Stimulated activated naive CD8-positive, alpha-beta T cell treated with anti-CD3 and anti-CD28 coated beads, Interleukin-15, amount 100 ng/mL, for 72 hours (primary cell): ENCODE measurements around the gene PTH2.

Experiments
- ATAC-seq: fragments of 150-1000 bp; cut with Tn5 transposase; 2 replicates; pipeline ENCODE4 v1.10.0; 2021; ENCODE audit warnings: mild to moderate bottlenecking, moderate library complexity
- DNase-seq, 2 donors: peaks; one replicate each; pipeline ENCODE4 v3.0.0; 2021 to 2022
- H3K27ac Mint-ChIP-seq, 2 donors: one replicate each; pipeline ENCODE4 v1.8.0; 2022; ENCODE audit warnings: mild to moderate bottlenecking in 2 of 2, mixed read lengths in 2 of 2, moderate library complexity in 2 of 2
- H3K27me3 Mint-ChIP-seq: one replicate; pipeline ENCODE4 v1.8.0; 2022; ENCODE audit warnings: mixed read lengths
- H3K4me1 Mint-ChIP-seq: one replicate; pipeline ENCODE4 v1.8.0; 2022; ENCODE audit warnings: mild to moderate bottlenecking, mixed read lengths
- H3K4me3 Mint-ChIP-seq, 2 donors: one replicate each; pipeline ENCODE4 v1.8.0; 2022; ENCODE audit warnings: mild to moderate bottlenecking in 2 of 2, mixed read lengths in 2 of 2, moderate library complexity in 1 of 2
- H3K9me3 Mint-ChIP-seq, 2 donors: one replicate each; pipeline ENCODE4 v1.8.0; 2022; ENCODE audit warnings: mixed read lengths in 2 of 2

PTH2 gene

DNA sequence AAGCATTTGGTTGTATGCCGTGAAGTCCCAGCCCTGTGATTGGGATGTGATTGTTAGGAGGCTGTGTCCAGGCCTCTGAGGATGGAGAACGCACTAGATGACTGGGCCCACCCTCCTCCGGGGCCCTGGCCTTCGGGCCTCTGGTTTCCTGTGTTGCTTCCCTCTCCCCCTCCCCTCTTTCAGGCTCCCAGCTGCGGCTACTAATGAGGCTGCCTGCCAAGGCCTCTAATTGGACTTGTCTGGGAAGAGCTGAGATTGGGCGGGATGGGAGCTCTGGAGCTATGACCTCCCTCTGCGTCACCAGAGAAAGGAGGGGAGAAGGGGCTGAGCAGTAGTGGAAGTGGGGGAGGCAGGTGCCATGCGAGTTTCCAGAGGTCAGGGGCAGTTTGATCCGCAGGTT, 9.9 kb downstream of the PTH2 start:
- DNase-seq, result no peak

DNA sequence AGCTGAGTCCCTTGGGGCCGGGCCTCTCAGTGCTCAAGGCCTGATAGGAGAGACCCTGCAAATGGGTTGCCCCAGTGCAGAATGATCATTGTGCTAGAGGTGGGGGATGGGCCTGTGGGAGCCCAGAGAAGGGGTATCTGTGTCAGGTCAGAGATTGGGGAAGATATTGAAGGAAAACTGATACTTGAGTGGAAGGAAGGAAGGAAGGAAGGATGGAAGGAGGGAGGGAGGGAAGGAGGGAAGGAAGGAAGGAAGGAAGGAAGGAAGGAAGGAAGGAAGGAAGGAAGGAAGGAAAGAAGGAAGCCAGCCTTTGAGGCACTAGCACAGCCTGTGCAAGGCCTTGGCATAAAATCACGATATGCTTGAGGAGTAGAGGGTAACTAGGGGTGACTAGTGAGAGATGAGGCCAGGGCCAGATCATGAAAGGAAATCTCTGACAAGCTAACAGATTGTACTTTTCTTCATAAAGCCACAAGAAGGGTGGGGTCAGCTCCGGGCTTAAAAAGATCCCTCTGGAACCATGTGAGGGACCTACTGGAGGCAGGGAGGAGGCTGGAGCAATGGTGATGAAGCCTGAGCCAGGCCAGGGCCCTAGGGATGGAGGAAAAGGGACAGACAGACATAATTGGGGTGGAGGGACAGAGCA, 11.4 kb downstream of the PTH2 start:
- Mint-ChIP-seq H3K4me3 (no peak overlapping the region), H3K4me1 (peaks cover 46% of the 10 kb centered on the region), H3K9me3 (no peaks in the 10 kb centered on the region), H3K27me3 (peaks cover 3% of the 10 kb centered on the region), H3K27ac (peak overlapping the region in 1 of 2 donors; percentile 16)
- no peak for ATAC-seq
- DNase-seq, result no peak

More for the DNA sequence above, 9.9 kb downstream of the PTH2 start:
- Mint-ChIP-seq H3K27ac (no peak overlapping the region), H3K27me3 (peaks cover 18% of the 10 kb centered on the region), H3K4me1 (peaks cover 36% of the 10 kb centered on the region), H3K4me3 (no peak overlapping the region), H3K9me3 (no peaks in the 10 kb centered on the region)
- no peak for ATAC-seq

DNA sequence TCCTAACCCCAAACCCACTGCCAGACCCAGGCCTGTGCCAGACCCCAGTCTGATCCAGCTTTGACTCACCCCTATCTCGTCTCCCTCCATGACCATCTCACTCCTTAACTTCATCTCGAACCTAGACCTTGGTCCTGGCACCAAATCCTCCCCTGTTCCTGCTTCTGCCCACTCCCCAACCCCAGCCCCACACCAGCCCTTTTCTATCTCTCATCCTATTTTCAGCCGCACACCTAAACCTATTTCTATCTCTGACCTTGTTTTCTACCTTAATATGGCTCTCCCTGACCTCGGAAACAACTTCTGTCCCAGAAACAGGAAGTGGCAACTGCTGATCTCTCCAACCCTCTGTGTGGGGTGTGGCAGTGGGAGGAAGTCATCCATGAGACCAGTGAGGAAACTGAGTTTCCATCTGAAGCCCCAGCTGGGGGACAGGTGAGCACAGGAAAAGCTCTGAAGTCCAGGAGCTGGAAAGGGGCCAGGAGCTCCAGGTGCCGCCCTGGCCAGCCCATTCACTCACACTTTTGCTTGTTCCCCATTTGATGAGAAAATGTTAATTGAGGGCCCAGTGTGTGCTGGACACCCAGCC, 13.7 kb downstream of the PTH2 start:
- Mint-ChIP-seq H3K4me3 (peak overlapping the region; percentile 58), H3K4me1 (peaks cover 46% of the 10 kb centered on the region), H3K27me3 (no peaks in the 10 kb centered on the region), H3K9me3 (no peaks in the 10 kb centered on the region), H3K27ac (peak overlapping the region; percentile 62 to 92)
- peak; percentile 75 for ATAC-seq
- no peak for DNase-seq

DNA sequence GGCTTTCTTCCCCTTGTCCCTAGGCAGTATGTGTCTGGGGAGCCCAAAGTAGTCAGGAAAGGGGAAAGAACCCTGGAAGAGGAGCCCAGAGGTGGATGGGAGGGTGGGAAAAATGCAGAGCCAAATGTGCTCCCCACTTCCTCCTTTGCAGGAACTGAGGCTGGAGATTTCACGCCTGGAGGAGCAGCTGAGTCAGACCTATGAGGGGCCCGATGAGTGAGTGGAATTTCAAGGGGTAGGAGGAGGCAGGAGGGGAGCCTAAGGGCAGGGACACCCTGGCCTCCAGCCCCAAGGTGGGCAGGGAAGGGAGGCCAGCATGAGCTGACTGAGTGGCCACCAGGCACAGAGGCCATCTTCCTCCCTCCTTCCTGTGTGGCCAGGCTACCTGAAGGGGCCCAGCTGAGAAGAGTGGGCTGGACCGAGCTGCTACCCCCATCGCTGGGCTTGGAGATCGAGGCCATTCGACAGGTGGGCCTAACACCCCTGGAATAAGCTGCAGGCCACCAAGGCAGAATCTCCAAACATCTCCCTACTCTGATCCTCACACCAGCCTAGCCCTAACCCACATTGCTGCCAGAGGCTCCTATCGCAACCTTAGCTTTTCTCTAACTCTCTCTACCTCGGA, 14.3 kb downstream of the PTH2 start:
- Mint-ChIP-seq H3K9me3 (no peaks in the 10 kb centered on the region), H3K27ac (peak overlapping the region; percentile 90 to 92), H3K4me1 (peaks cover 49% of the 10 kb centered on the region), H3K27me3 (no peaks in the 10 kb centered on the region), H3K4me3 (peak overlapping the region; percentile 58)
- DNase-seq, result no peak
- no peak for ATAC-seq

DNA sequence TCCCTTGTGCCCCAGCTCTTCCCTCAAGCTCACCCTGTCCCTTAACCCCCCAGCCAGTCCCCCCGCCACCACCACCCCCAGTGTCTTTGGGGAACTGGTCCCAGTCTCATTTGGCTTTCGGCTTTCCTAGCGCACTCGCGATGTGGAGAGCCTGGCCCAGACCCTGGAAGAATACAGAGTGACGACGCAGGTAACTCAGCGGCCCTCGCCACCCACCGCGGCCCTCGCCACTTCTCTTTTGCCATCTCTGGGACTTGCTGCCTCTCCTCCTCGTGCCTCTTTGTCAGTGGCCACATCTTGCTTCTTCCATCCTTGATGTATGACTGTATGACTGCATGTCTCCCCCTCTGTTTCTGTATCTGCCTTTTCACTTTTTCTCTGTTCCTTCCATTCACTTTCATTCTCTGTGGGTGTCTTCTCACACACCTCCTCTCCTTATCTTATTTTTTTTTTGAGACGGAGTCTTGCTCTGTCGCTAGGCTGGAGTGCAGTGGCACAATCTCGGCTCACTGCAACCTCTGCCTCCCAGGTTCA, 15.7 kb downstream of the PTH2 start:
- H3K27ac Mint-ChIP-seq, result no peak overlapping the region

DNA sequence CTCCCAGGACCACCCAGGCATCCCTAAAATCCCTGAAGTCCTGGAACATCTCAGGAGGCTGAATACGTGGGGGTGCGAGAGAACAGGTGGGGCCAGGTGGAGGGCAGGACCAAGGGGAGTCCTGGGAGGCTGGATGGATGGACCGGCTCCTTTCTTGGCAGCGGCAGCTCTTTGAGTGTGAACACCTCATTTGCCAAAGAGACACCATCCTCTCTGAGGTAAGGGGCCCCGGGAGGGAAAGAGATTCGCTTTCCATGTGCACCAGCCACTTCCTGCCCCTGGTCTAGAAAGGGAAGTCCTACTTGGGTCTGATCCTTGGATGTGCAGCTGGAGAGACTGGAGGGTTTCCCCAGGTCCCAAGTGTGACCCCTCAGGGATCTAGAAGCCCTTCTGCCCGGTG, 16.2 kb downstream of the PTH2 start:
- no peaks in the 10 kb centered on the region for H3K27me3 Mint-ChIP-seq
- H3K4me1 Mint-ChIP-seq, result peaks cover 53% of the 10 kb centered on the region
- DNase-seq (no peak), ATAC-seq (no peak)
- no peak overlapping the region for H3K4me3 Mint-ChIP-seq
- no peak overlapping the region for H3K27ac Mint-ChIP-seq
- no peaks in the 10 kb centered on the region for H3K9me3 Mint-ChIP-seq

More for the DNA sequence above, 15.7 kb downstream of the PTH2 start:
- no peaks in the 10 kb centered on the region for H3K27me3 Mint-ChIP-seq
- no peak for ATAC-seq
- peaks cover 55% of the 10 kb centered on the region for H3K4me1 Mint-ChIP-seq
- no peak for DNase-seq
- no peaks in the 10 kb centered on the region for H3K9me3 Mint-ChIP-seq
- no peak overlapping the region for H3K4me3 Mint-ChIP-seq

DNA sequence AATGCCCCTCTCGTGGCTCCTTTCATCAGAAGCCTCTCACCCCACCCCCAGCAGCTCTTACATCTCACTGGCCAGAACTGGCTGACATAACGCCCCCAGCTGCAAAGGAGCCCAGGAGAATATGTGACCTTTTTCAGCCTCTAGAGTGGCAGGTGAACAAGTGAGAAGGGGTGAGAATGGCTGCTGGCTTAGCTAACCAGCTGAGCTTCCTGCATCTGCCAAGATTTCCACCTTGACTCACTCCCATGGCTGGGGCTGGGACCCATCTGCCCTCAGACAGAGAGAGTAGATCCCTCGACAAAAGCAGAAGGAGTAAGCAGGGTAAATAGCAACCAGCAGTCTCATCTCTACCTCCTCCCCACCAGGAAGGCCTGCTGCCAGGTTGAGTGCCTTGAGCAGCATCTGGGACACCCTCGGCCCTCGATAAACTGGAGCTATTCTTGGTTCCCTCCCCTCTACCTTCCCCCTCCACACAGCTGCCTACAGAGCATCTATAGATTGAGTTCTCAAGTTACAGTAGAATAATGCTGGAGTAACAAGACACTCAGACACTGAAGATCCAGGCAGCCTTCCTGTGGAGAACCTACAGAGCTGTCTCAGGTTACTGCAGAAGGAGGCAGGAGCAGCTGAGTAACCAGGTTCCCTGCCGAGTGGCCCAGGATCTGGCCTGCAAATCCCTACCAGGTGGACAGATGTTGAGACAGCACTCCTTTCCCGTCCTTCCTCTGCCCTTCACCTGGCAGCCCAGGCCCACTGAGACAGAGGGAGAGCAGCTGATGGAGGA, 19.6 kb downstream of the PTH2 start:
- no peaks in the 10 kb centered on the region for H3K27me3 Mint-ChIP-seq
- H3K4me1 Mint-ChIP-seq, result peaks cover 35% of the 10 kb centered on the region
- H3K27ac Mint-ChIP-seq, result peak overlapping the region in 1 of 2 donors; percentile 55
- DNase-seq (no peak), ATAC-seq (no peak)
- no peaks in the 10 kb centered on the region for H3K9me3 Mint-ChIP-seq
- no peak overlapping the region for H3K4me3 Mint-ChIP-seq

DNA sequence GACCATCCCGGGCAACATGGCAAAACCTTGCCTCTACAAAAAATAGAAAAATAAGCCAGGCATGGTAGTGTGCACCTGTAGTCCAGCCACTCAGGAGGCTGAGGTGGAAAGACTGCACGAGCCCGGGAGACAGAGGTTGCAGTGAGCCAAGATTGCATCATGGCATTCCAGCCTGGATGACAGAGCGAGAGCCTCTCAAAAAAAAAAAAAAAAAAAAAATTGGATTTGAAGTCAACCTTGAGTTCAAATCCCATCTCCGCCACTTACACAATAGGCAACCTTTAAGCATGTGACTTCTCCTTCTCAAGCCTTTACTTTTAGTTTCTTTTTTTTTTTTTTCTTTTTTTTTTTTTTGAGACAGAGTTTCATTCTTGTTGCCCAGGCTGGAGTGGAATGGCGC, 23.2 kb downstream of the PTH2 start:
- no peak for ATAC-seq
- no peak overlapping the region for H3K4me3 Mint-ChIP-seq
- H3K27me3 Mint-ChIP-seq, result no peaks in the 10 kb centered on the region
- no peak overlapping the region for H3K27ac Mint-ChIP-seq
- peaks cover 31% of the 10 kb centered on the region for H3K4me1 Mint-ChIP-seq
- H3K9me3 Mint-ChIP-seq, result no peaks in the 10 kb centered on the region
- DNase-seq, result no peak

DNA sequence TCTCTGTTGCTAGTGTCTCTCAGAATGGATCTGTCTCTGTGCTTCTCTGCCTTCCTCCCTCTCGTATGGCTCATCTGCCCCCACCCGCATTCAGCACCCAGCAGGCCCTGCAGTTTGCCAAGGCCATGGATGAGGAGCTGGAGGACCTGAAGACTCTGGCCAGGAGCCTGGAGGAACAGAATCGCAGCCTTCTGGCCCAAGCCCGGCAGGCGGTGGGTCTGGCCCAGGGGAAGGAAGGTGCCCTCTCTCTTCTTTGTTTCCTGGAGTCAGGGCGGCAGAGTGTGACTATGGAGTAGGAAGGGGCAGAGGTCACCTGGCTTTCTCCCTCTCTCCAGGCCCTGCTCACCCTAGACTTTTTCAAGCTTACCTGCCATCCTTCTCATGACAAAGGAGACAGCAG, 24.3 kb downstream of the PTH2 start:
- no peaks in the 10 kb centered on the region for H3K27me3 Mint-ChIP-seq
- H3K4me1 Mint-ChIP-seq, result peaks cover 28% of the 10 kb centered on the region
- DNase-seq (no peak), ATAC-seq (no peak)
- H3K27ac Mint-ChIP-seq, result peak overlapping the region in 1 of 2 donors; percentile 81
- H3K9me3 Mint-ChIP-seq, result no peaks in the 10 kb centered on the region
- H3K4me3 Mint-ChIP-seq, result no peak overlapping the region

DNA sequence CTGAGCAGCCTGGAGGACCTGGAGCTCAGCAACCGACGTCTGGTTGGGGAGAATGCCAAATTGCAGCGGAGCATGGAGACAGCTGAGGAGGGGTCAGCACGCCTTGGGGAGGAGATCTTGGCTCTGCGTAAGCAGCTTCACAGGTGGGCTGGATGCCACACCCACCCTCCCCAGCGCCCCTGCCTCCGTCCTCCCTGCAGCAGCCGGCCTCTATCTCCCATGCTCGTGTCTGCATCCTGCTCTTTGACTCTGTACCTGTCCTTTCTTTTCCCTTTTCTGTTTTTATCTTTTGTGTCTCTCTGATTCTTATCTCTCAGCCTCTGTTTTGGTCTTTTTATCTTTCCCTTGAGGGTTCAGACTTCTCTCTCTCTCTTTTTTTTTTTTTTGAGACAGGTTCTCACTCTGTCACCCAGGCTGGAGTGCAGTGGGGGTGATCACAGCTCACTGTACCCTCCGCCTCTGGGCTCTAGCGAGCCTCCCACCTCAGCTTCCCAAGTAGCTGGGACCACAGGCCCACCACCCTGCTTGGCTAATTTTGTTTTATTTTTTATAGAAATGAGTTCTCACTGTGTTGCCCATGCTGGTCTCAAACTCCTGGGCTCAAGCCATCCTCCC, 25.1 kb downstream of the PTH2 start:
- Mint-ChIP-seq H3K4me3 (no peak overlapping the region), H3K4me1 (peaks cover 22% of the 10 kb centered on the region), H3K27me3 (no peaks in the 10 kb centered on the region), H3K9me3 (no peaks in the 10 kb centered on the region), H3K27ac (no peak overlapping the region)
- ATAC-seq (no peak), DNase-seq (no peak)

DNA sequence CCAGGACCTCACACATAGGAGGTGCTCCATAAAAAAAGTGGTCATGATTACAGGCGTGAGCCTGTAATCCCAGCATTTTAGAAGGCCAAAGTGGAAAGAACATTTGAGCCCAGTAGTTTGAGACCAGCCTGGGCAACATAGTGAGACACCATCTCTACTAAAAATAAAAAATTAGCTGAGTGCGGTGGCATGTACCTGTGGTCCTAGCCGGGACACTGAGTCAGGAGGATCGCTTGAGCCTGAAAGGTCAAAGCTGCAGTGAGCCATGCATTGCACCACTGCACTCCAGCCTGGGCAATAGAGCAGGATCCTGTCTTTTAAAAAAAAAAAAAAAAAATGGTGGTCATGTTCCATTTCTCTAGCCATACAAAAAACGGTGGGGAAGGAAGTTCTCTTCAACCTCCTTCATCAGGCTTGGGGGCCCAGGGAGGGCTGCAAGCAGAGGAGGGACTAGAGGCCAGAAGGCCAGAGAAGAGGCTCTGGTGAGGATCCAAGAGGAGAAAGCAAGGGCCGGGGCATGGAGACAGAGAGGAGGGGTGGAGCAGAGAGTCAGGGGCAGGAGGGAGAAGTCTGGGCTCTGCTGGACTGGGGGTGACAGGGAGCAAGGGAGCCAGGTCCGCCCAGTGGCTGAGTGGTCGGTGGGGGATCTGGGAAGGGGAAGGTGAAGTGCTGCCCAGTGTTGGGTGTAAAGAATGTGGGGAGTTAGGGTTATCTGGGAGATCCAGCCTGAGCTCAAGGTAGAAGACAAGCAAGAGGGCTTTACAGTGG, 26.3 kb downstream of the PTH2 start:
- peaks cover 27% of the 10 kb centered on the region for H3K4me1 Mint-ChIP-seq
- peaks cover 4% of the 10 kb centered on the region for H3K27me3 Mint-ChIP-seq
- no peak for DNase-seq
- H3K9me3 Mint-ChIP-seq, result no peaks in the 10 kb centered on the region
- ATAC-seq, result no peak
- no peak overlapping the region for H3K4me3 Mint-ChIP-seq
- peak overlapping the region in 1 of 2 donors; percentile 81 for H3K27ac Mint-ChIP-seq

DNA sequence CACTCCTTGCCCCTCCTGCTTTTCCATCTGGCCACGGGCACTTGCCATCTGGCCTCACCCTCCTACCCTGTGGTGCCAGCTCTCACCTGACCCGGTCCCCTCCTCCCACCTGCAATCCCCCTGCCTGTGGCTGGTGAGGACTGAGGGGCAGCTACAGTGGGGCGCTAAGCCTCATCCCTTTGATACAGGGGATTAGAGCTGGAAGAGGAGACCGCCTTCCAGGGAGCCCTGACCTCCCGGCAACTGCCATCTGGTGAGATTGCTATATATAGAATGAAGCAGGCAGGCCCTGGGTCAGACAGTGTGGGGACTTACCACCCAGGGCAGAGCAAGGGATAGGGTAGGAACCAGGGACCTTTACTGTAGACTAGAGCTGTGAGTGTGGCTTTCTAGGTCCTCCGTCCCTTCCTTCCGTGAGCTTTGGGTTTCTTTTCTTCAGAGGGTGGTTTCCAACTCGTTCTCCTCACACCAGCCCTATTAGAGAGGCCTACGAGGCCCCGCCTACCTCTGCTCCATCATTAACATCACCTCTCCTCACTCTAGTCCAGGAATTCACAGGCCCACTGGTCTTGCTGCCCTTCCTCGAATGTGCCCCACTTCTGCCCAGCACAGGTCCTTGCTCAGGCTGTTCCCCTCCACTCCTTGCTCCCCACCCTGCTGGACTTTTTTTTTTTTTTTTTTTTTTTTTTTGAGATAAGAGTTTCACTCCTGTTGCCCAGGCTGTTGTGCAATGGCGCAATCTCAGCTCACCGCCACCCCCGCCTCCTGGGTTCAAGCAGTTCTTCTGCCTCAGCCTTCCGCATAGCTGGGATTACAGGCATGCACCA, 27.4 kb downstream of the PTH2 start:
- H3K27ac Mint-ChIP-seq, result no peak overlapping the region
- H3K4me3 Mint-ChIP-seq, result no peak overlapping the region

DNA sequence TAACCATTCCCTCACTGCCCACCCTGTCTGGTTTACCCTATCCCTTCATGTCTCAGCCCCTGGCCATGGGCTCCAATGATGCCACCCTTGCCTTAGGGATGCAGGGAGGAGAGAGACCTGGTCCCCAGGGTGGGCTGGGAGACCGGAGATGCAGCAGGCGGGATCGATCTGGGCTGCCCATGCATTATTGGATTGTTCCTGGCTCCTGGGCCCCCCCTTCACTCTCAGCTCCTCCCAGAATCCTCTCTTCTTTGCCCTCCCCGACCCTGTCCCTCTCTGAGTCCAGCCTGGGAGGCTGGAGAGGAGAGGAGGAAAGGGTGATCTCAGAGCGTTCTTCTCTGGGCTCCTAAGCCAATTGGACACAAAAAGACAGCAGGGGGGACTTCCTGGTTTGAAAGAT, 29.4 kb downstream of the PTH2 start:
- DNase-seq (no peak), ATAC-seq (no peak)
- Mint-ChIP-seq H3K4me3 (no peak overlapping the region), H3K27ac (no peak overlapping the region), H3K4me1 (peaks cover 20% of the 10 kb centered on the region), H3K27me3 (peaks cover 8% of the 10 kb centered on the region), H3K9me3 (no peaks in the 10 kb centered on the region)

More for the DNA sequence above, 27.4 kb downstream of the PTH2 start:
- Mint-ChIP-seq H3K9me3 (no peaks in the 10 kb centered on the region), H3K27me3 (peaks cover 8% of the 10 kb centered on the region), H3K4me1 (peaks cover 25% of the 10 kb centered on the region)
- ATAC-seq (no peak), DNase-seq (no peak)
